Activated T-cell treated with anti-CD3 and anti-CD28 coated beads for 48 hours (primary cell): ENCODE data around the gene ANGPTL2.
A peak's percentile ranks its signal among the peaks of the same experiment; 100 is the strongest.
"Not testable (repeated sequence)": the region's sequence is repeated elsewhere in the genome, so short reads cannot be mapped to it uniquely, and the experiment has no call there.

Source experiments
- DNase-seq: peaks from one replicate; pipeline ENCODE4 v3.0.0-alpha.2; 2020; ENCODE audit warnings: low read depth

The ANGPTL2 gene

DNA sequence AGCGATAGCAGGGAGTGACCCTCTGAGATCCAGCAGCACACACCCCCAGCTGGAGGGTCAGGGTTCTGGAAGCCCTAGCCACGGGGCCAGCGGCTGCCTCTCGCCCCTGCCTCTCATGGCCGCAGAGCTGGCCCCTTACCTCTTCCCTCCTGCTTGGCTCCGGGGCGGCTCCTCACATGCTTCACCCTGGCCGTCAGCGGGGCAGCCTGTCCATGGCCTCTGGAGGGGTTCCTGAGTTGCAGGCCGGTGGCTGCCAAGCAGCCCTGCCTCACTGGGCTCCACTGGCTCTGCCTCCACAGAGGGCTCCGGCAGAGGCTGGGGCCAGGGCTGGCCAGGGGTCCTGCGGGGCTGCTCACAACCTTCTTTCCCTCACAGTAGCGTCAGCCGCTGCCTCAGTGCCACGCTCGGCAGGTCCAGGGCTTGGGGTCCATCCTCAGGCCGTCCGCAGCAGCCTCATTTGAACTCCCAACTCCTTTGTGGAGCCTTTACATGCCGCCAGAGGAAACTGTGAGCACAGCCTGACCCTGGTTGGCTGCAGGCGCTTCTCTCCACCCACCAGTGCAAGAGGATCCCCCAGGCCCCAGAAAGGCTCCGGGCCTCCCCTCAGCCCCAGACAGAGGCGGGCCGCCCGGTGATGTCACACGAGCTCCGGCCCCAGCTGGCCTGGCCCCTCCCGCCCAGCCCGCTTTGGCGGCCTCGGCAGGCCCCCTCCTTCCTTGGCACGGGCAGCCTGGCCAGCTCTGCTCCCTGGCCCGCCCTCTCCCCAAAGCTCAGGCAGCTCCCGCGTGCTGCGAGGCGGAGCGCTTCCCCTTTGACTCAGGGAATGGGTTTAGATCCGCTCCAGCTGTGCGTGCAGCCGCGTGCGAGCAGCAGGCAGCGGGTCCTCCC, at the start of gene ANGPTL2:
TSS of gene ANGPTL2 (minus strand) at position 460 of the 888 bp plus-strand sequence. CDS start 13,904 bp downstream, outside the sequence.
- peak; percentile 4 for DNase-seq

DNA sequence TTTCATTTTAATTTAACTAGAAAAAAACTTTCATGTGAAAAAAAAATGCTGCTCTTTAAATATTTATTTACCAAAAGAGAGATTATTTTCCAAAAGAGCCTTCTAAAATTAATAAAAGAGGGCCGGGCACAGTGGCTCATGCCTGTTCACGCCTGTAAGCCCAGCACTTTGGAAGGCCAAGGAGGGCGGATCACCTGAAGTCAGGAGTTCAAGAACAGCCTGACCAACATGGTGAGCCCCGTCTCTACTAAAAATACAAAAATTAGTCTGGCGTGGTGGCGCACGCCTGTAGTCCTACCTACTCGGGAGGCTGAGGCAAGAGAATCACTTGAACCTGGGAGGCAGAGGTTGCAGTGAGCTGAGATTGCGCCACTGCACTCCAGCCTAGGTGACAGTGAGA, 48.9 kb upstream of the ANGPTL2 start:
- DNase-seq = not testable (repeated sequence)

DNA sequence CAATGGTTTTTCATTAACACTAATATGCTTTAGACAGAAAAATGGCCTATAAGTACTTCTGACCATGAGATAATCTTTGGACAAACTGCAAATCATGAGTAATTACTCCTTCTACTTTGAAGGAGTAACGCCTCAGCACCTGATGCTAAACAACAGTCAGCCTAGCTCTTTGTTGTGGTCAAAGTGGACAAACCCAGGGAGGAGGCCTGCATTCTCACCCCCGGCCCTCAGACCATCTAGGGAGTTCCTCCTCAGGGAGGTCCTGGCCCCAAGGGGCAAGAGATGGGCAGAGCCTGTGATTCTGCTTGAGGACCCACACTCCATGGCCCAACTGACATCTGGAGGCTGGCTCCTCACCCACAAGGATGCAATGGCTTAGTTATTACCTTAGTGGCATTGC, 48.2 kb upstream of the ANGPTL2 start:
- DNase-seq = no peak

DNA sequence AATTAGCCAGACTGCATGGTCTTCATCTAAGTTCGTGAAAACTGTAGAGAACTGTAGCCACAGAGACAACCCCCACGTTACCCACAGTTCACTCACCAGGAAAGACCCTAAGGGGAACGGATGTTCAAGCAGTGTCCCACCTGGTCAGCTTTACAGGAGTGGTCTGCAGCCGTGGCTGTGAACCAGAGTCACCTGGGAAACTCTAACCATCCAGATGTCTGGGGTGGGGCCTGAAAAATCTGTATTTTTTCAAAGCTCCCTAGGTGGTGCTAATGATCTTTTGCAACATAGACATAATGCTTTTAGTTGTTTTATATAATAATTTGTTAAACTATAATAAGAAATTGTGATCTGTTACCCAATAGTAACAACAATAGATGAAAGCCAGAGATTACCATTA, 47.7 kb upstream of the ANGPTL2 start:
- DNase-seq = no peak

DNA sequence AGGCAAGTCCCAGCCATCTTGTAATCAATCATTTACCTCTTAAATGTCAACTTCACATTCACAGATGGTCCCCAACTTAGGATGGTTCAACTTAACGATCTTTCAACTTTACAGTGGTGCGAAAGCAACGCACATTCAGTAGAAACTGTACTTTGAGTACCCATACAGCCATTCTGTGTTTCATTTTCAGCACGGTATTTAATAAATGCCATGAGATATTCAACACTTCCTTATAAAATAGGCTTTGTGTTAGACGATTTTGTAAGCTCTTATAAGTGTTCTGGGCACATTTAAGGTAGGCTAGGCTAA, 47.1 kb upstream of the ANGPTL2 start:
- DNase-seq = no peak

GRCh38 chr9:127168756-127169574, 46.5 kb upstream of the ANGPTL2 start:
- no peak for DNase-seq

- DNase-seq = no peak
These were observed 45.3 kb upstream of the ANGPTL2 start for GRCh38 chr9:127167560-127168326.

DNA sequence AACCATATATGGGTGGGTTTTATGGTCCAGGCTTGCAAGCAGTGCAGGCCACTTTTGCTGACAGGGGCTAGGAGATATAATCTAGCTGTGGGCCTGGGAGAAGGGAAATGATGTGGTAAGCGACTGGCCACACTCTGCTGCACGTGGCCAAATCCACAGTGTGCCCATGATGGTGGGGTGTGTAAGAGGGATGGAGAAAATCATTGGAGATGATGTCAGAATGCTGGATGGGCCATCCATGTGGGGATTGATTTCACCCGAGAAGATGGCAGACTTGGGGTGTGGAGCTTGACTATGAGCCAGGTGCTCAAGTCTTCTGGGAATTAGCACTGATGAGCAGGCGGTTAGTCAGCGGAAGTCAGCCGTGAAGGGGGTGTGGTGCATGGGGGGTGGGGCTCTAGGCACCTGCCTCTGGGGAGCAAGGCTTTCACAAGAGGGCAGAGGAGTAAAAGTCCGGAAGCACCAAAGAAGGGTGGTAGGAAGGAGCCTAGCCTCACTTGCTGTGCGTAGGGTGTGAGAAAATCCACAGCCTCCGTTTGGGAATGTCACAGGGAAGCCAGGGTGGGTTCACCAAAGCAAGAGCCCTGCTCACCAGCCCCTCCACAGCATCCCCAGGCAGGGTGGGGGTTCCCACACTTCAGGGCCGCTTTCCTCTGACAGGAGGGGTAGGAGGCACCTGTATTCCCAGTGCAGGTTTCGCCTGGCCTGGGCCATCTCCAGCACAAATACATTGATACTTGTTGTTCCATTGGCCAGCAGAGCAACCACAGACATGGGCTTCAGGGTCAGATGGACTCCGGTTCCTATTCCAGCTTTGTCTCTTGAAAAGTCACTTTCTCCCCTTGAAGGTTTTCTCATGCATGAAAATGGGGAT, 44.5 kb upstream of the ANGPTL2 start:
- no peak for DNase-seq

DNA sequence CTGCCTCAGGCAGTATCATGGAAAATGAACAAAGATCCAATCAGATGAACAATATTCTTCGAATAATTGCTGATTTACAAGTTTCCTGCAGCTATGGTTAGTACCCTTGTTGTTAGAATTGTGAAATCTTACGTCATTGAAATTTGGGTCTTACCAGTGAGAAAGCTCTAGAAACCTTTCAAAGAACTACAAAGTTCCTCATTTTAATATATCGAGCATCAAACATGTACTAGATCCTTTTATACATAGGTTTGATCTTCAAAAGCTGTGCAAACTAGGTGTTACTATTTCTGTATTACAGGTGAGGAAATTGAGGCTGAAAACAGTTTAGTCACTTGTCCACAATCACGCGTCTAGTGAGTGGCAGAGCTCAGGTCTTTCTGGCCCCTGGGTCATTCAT, 43.7 kb upstream of the ANGPTL2 start:
- DNase-seq = no peak

DNA sequence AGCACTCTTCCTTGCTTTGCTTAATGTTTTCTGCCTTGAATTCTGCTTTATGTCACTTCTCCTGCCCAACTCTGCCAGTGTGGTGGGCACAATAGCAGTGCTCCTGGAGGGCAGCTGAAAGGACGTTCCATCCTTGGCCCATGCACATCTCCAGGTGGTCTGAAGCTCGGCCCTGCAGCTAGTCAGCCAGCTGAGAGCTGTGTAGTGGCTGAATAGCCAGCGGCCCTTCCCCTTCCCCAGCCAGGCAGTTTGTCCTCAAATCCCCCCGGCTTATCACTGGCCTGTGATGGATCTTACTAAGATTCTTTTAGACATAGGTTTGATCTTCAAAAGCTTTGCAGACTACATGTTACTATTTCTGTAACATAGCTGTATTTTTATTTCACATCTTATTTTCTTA, 42.7 kb upstream of the ANGPTL2 start:
- DNase-seq = no peak

GRCh38 chr9:127163409-127163808, 41.0 kb upstream of the ANGPTL2 start:
- DNase-seq = no peak

GRCh38 chr9:127162864-127163365, 40.5 kb upstream of the ANGPTL2 start:
- DNase-seq = no peak

DNA sequence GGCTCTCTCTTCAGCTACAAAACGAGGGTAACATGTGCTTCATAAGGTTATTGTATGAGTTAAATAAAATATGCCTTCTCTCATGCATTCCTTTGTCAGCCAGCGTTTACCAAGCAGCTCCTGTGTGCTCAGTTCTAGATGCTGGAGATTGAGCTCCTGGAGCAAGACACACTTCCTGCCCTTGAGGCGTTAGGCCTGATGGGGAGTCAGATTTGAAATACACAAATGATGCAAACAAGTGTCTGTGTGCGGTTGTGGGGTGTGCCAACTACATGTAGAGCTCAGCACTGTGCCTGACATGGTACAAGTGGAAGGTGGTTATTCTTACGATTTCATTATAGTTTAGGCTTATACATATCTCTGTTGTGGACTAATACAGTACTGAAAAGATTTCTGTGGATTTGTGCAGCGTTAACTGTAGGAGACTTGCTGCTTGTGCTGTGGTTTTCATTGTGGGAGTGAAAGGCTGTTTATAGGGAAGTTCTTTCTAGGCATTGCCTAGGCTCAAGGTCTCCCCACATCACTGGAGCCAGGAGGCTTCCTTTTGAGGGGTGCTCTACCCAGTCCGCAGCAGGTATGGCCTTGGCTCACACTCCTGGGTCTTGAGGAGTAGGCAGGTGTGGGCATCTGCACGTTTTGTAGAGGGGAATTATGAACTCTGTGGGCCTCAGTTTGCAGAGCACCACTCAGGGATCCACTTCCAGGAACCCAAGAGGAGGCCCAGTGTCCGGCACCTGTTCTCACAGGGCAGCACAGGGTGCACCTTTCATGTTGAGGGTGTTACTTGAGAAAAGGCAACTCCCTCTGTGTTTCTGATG, 39.8 kb upstream of the ANGPTL2 start:
- no peak for DNase-seq

GRCh38 chr9:127161081-127161624, 38.7 kb upstream of the ANGPTL2 start:
- DNase-seq = no peak

- no peak for DNase-seq
These were observed 37.6 kb upstream of the ANGPTL2 start for GRCh38 chr9:127159949-127160610.

DNA sequence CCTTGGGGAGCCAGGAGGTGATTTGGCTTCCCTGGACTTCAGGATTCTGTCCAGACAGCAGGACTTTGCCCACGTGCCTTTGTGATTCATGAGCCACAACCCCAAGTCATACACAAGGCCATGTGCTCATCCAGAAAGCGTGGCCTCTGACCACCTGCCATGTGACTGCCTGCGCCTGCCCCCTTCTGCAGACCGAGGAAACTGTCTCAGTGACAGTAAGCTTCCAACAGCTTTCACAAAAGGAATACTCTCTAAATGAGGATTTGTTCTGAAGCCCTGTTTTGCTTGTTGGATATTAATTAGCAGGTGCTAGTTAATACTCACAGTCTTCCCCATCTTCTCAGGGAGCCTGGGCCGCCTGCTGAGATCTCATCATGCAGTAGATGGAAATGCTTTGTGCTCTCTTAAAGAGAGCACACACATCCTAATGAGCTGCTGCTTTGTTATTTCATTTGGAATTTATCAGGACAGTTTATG, 36.9 kb upstream of the ANGPTL2 start:
- DNase-seq = no peak

DNA sequence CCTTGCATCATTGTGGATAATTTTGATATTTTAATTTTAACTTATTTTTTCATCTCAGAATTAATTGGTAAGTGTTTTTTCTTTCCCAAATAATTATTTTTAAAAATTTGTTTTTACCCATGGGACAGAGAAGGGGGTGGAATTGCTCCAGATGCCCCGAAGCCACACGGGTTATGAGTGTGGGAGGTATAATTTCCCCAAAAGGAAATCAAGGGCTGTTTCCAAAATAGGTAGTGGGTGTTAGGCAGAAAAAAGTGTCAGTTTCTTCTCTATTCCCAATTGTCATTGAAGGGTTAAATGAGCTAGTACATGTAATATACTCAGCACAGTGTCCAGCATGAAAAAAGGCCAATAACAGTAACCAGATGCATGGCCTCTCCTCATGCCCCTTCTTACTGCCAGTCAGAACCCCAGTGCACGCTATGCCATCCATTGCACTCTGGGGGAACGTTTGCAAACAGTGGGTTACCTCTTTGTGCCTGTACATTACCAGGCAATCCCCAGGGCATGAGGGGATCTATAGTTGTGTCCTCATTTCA, 36.4 kb upstream of the ANGPTL2 start:
- no peak for DNase-seq

- no peak for DNase-seq
These were observed 33.0 kb upstream of the ANGPTL2 start for GRCh38 chr9:127155314-127155960.
